DOHH2 (cell line): ENCODE data around the gene ZFYVE19.

Experiments
- CTCF ChIP-seq: fragments of 200-600 bp; sonication (generic); IDR thresholded peaks from one replicate; pipeline ENCODE4 v1.5.1; 2014; ENCODE audit warnings: antibody characterized with exemption, mild to moderate bottlenecking, low read depth, low read length; ENCODE audit not compliant: poor library complexity, severe bottlenecking
- EZH2phosphoT487 ChIP-seq: fragments of 200-600 bp; sonication (generic); IDR thresholded peaks from 2 replicates; pipeline ENCODE4 v1.6.1; 2017; ENCODE audit warnings: borderline replicate concordance, mild to moderate bottlenecking, antibody characterized with exemption, low read length, moderate library complexity, mixed read lengths

GRCh38 chr15:40762919-40763800 lies 43.7 kb upstream of the ZFYVE19 start:
- TF ChIP-seq CTCF (no peak), EZH2phosphoT487 (no peak)
